SHP77 (cell line): Measurements from ENCODE around the gene LEMD2.

Experiments
- DNase-seq, 2 experiments: peaks; one replicate each; lab custom pipeline; 2025; lab: John Stamatoyannopoulos, UW

LEMD2 gene

DNA sequence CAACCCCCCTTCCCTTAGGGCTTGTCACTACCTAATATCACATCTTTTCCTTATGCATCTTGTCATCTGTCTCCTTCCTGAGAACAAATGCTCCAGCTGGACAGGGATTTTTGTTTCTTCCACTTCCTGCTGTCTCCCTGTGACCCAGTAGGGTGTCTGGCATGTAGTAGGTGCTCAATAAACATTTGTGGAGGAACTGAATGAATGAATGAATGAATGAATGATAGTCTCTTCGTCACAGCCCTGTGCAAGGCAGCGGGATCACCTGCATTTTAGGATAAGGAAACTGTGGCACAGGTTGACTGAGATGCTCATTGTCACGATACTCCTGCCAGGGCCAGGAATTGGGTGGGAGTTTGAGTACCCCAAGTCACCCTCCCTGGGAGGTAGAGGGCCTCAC lies 14.2 kb downstream of the LEMD2 start:
- DNase-seq = no peak

- no peak for DNase-seq
Measured at GRCh38 chr6:33772902-33773472, 15.9 kb downstream of the LEMD2 start.

- DNase-seq = no peak
Measured at GRCh38 chr6:33772082-33772830, 16.7 kb downstream of the LEMD2 start.

GRCh38 chr6:33771146-33772081 lies 17.5 kb downstream of the LEMD2 start:
- DNase-seq = peak; percentile 56 to 82

DNA sequence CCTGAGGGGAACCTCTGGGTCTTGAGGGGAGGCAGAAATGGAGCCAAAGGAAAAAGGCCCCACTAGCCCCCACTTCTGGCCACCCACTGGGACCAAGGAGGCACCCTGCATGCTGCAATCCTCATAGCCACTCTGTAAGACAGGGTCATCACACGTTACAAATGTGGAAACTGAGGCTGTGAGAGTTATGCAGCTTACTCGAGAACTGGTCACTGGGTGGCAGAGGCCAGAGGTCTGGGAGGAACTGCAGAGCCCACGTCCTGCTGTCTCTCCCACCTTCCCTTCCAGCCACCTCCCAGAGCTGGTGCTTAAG lies 18.1 kb downstream of the LEMD2 start:
- DNase-seq = no peak

GRCh38 chr6:33770124-33770832 lies 18.7 kb downstream of the LEMD2 start:
- no peak for DNase-seq

DNA sequence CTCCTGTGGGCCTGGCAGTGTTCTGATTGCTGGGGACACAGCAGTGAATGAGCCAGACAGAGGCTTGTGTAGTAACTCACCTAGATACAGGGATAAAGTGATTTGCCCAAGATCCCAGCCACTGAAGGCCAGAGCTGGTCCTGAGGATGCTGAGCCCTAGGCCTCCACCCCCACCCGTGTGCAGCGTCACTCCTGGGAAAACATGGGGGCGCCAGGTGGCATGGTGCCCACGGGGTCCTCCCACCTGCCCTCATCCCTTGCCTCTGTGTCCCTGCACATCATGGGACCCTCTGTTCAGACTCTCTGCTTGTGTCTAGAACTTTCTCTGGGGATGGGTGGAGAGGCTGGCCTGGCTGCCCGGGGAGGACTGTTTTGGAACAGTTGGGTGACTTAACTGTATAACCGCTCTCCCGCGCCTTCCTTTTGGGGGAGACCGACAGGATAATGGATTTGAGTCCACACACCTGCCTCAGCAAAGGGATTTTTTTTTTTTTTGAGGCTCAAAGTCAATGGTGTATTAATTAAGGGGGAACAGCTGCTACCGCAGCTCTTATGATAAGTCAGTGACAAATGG lies 19.6 kb downstream of the LEMD2 start:
- no peak for DNase-seq

DNA sequence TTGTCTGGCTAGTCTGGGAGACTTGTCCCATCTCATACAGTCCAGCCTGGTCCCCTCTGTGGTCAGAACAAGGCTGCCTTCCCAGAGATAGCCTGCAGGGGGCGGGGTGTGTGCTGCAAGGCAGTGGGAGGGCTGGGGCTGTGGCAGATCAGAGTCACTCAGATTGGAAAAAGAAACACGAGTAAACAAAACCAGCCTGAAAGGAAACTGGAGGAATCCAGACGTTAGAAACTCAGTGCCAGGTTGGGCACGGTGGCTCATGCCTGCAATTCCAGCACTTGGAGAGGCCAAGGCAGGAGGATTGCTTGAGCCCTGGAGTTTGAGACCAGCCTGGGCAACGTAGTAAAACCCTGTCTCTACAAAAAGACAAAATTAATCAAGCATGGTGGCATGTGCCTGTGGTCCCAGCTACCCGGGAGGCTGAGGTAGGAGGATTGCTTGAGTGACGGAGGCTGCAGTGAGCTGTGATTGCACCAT lies 20.2 kb downstream of the LEMD2 start:
- peak; percentile 63 to 71 for DNase-seq

GRCh38 chr6:33766921-33767907 lies 21.7 kb downstream of the LEMD2 start:
- DNase-seq = no peak

DNA sequence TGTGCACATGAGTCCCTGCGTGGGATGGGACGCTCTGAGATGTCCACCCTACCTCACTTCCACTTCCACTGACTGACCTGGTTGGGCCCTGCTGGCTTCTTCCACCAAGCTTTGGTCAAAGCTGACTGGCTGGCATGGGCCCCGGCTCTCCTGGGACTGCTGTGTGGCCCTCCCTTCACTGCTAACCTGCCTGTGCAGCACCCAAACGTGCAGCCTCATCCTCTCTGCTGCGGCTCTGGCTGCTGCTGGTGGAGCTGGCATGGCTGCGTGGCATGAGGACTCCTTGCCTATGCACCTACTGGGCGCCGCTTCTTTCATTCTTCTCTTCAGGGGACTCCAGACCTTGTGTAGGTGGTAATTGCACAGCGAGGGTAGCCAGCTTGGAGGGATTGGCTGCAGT lies 23.6 kb downstream of the LEMD2 start:
- no peak for DNase-seq

DNA sequence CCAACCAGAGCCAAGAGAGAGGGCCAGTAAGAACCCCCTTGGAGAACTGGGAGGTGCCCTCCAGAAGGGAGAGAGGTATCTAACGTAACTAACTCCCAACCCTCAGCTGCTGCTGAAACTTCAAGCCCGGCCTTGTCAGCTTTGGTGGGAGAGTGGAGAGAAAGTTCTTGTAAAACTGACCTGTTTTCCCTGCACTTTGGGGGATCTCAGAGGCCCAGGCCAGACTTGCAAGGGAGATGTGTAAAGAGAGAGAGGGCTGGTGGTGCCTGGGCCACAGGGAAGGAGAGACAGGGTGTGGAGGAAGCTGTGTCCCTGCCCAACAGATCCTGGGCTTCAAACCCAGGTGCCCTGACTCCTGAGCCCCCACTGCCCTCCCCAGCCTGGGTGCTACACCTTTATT lies 24.9 kb downstream of the LEMD2 start:
- DNase-seq = no peak

DNA sequence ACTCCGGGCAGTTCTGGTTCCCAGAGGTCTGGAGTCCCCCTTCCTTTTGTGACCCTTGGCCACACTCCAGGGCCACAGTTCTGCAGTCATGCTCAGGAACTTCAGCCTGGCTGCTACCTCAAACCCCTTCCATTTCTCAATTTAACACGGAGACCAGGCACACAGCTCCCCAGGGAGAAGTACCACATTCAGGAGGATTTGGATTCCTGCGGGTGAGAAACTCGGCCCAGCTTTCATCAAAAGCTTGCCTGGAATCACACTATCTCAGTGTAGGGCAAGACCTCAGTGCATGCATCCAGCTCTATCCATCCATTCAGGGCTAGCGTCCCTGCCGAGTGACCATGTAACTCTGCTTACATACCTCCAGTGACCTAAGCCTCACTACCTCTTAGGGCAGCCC lies 25.4 kb downstream of the LEMD2 start:
- no peak for DNase-seq

DNA sequence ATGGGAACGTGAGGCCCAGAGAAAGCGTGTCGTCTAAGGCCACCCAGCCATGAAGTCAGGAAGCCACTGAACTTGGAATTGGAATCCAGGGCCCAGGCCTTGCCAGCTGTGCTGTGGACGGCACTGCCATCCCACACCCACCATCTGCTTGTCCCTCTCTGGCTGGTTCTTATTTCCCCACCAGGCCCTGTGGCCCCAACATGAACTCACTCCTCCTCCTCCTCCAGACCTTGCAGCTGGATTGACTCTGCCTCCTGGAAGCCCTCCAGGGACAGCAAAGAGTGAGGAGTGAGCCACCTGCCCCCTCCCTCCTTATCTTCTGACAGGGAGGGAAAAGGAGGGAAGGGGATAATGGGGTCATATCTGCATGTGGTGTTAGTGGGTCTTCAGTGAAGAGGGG lies 26.2 kb downstream of the LEMD2 start:
- no peak for DNase-seq

DNA sequence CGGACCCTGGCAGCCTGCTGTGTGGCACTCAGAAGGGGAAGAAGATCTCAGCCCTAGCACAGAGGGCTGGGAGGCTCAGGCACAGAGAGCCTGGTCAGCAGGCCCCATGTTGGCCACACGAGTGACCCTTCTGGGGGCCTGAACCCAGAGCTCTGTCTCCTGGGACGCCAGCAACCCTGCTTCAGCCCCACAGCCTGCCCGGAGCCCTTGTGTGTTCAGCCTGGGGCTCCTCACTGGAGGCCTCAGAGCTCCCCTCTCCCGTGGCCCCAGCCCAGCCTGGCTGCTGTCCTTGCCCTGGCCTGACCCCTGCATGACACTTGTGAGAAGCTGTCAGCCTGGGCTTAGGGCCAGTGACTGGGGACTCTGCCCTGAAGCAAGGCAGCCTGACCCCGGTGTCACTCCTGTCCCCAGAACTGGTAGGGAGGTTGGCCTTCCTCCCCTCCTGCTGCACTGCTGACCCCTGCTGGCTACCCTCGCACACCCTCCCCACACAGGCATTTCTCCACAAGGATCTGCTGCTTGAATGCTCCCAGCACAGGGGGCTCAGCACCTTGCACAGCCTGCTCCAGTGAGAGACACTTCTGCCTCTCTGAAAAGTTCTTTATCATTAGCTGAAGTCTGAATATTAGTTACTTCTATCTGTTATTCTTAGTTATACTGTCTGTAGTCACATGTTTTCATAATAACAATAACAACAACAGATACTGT lies 26.9 kb downstream of the LEMD2 start:
- peak; percentile 58 to 73 for DNase-seq

DNA sequence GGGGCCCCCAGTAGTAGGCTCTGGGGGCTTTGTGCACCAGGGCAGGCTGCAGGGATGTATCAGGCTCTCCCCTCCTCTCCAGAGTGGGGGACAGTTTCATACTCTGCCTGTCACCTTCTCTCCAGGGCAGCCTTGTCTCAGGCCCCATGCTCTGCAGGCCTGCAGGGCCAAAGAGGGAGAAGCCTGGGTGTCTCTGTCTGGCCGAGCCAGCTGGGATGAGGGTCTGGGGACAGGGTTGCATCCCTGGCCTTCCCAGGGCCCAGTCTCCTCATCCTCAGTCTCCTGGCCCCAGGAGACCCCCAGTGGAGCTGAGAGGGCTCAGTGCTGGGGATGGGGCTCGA lies 27.4 kb downstream of the LEMD2 start:
- no peak for DNase-seq

DNA sequence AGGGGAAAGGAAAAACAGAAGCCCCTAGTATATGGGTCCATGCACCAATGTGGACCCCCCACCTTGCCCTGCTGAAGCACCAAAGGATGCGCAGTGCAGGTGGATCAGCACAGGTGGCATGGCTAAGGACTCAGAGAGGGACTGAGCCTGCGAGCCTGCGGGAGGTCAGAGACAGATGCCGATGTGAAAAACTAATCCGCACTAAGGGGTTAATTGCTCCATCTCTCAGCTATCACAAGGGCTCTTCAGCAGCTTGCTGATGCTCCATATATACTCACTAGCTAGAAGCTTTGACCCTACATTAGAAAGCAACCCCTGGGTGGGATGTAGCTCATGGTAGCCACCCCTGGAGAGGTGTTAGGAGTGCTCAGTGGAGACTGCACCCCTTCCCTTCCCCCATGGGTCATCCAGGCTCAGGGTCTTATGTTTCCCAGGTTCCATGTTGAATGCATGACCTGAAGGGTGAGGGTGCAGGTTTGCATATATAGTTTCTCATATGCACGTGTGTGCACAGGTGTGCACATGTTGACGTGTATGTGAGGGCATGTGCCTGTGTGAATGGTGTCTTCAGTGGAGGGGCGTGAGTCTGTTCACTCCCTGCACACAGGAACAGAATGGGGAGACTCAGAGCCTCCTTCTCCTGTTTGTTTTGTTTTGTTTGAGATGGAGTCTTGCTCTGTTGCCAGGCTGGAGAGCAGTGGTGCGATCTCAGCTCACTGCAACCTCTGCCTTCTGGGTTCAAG lies 28.9 kb downstream of the LEMD2 start:
- DNase-seq = peak in 1 of 2 experiments; percentile 32

- DNase-seq = no peak
Measured at GRCh38 chr6:33758815-33759216, 30.1 kb downstream of the LEMD2 start.

GRCh38 chr6:33757906-33758305 lies 31.0 kb downstream of the LEMD2 start:
- DNase-seq = no peak

DNA sequence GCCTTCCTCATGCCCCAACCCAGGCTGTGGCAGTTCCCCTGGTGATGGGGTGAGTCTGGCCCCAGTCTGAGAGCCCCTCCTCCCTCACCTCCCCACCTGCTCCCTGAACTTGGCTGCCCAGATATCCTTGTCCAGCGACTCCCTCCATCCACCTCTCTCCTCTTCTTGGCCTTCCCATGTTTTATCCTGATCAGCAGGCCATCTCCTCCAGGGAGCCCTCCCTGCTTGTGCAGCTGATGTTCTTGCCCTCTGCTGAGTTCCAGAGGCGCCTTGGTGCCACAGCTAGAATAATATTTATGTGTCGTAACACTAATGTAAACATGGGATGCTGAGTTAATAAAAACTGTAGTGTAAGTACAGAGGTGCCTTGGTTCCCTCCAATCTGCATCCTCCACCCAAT lies 31.8 kb downstream of the LEMD2 start:
- no peak for DNase-seq
